Thymus (tissue), 11 donors: ENCODE measurements around the gene PSMC5. TPM values are rescaled to one million over a fixed set of nuclear protein-coding genes. Genes with fewer than 3 reads are reported as not detected.
"Not testable (repeated sequence)": the region's sequence is repeated elsewhere in the genome, so short reads cannot be mapped to it uniquely, and the experiment has no call there.

Source experiments
- DNase-seq, 9 donors: peaks; one replicate each; pipeline ENCODE4 v3.0.0-alpha.2; 2013; ENCODE audit warnings: low spot score in 9 of 9, low read depth in 6 of 9, missing footprints in 1 of 9
- H3K27ac ChIP-seq, 2 donors: one replicate each; pipeline ENCODE4 v1.5.1; 2013; ENCODE audit warnings: control low read depth in 1 of 2, low read depth in 1 of 2, low read length in 1 of 2, mild to moderate bottlenecking in 1 of 2, moderate library complexity in 1 of 2
- H3K27me3 ChIP-seq, 2 donors: one replicate each; pipeline ENCODE4 v1.5.1; 2013; ENCODE audit warnings: low read length in 1 of 2; ENCODE audit not compliant: control insufficient read depth in 2 of 2, insufficient read depth in 1 of 2
- H3K36me3 ChIP-seq, 2 donors: one replicate each; pipeline ENCODE4 v1.5.1; 2013; ENCODE audit warnings: low read length in 1 of 2, mild to moderate bottlenecking in 1 of 2, moderate library complexity in 1 of 2; ENCODE audit not compliant: control insufficient read depth in 2 of 2, insufficient read depth in 2 of 2
- H3K4me1 ChIP-seq, 2 donors: one replicate each; pipeline ENCODE4 v1.5.1; 2013; ENCODE audit warnings: low read length in 2 of 2; ENCODE audit not compliant: control insufficient read depth in 2 of 2, insufficient read depth in 2 of 2
- H3K4me3 ChIP-seq, 2 donors: one replicate each; pipeline ENCODE4 v1.5.1; 2013; ENCODE audit warnings: low read length in 2 of 2, control low read depth in 1 of 2, mild to moderate bottlenecking in 1 of 2
- H3K9me3 ChIP-seq, 2 donors: one replicate each; pipeline ENCODE4 v1.5.1; 2013; ENCODE audit warnings: low read length in 1 of 2, mild to moderate bottlenecking in 1 of 2; ENCODE audit not compliant: control insufficient read depth in 2 of 2, insufficient read depth in 1 of 2
- WGBS: extraction: QIAGEN DNeasy Blood & Tissue Kit; methylation state at CpG from one replicate; pipeline ENCODE4 v1.1.7; 2013; 5-methylcytosine and 5-hydroxymethylcytosine counted together
- polyA plus RNA-seq: library from polyadenylated mRNA; stranded (reverse); fragments of 200-250 nt; gene quantifications from one replicate; pipeline ENCODE4 v1.2.3, GENCODE V29; 2013
- total RNA-seq: library from RNA; stranded (reverse); fragments of 120-200 nt; gene quantifications from one replicate; pipeline ENCODE4 v1.2.4, GENCODE V29; 2013
- donor health status: healthy.

Gene PSMC5
- total and polyA plus RNA-seq, 2 donors = 31.7 to 179 TPM

GRCh38 chr17:63840591-63841349 lies 13.5 kb downstream of the PSMC5 start:
- peaks cover 23 to 48% of the 10 kb centered on the region in 2 donors for H3K4me1 ChIP-seq

GRCh38 chr17:63841350-63842172 lies 14.3 kb downstream of the PSMC5 start:
- Histone ChIP-seq H3K27ac (peak overlapping the region; percentile 19 to 68), H3K9me3 (no peaks in the 10 kb centered on the region), H3K4me1 (peaks cover 23 to 48% of the 10 kb centered on the region in 2 donors), H3K27me3 (no peaks in the 10 kb centered on the region), H3K4me3 (peak overlapping the region; percentile 89), H3K36me3 (peaks cover 13 to 19% of the 10 kb centered on the region in 2 donors)
- WGBS = 13% methylated on average over 26 of the region's 26 CpGs
- DNase-seq = peak in 1 of 9 donors; percentile 33

More at GRCh38 chr17:63840591-63841349, 13.5 kb downstream of the PSMC5 start:
- no peaks in the 10 kb centered on the region for H3K27me3 ChIP-seq
- H3K9me3 ChIP-seq = no peaks in the 10 kb centered on the region
- peak overlapping the region; percentile 89 for H3K4me3 ChIP-seq
- WGBS = 89% methylated on average over 4 of the region's 4 CpGs
- no peak for DNase-seq
- H3K27ac ChIP-seq = peak overlapping the region in 1 of 2 donors; percentile 32
- H3K36me3 ChIP-seq = peaks cover 19 to 26% of the 10 kb centered on the region in 2 donors

- Histone ChIP-seq H3K36me3 (peaks cover 8 to 13% of the 10 kb centered on the region in 2 donors), H3K9me3 (no peaks in the 10 kb centered on the region), H3K27me3 (no peaks in the 10 kb centered on the region), H3K4me1 (peaks cover 23 to 48% of the 10 kb centered on the region in 2 donors), H3K27ac (peak overlapping the region; percentile 68 to 95), H3K4me3 (peak overlapping the region; percentile 89)
- no peak for DNase-seq
- WGBS = under 1% methylated on average over 36 of the region's 36 CpGs
These were observed 14.9 kb downstream of the PSMC5 start for GRCh38 chr17:63842173-63842539.

DNA sequence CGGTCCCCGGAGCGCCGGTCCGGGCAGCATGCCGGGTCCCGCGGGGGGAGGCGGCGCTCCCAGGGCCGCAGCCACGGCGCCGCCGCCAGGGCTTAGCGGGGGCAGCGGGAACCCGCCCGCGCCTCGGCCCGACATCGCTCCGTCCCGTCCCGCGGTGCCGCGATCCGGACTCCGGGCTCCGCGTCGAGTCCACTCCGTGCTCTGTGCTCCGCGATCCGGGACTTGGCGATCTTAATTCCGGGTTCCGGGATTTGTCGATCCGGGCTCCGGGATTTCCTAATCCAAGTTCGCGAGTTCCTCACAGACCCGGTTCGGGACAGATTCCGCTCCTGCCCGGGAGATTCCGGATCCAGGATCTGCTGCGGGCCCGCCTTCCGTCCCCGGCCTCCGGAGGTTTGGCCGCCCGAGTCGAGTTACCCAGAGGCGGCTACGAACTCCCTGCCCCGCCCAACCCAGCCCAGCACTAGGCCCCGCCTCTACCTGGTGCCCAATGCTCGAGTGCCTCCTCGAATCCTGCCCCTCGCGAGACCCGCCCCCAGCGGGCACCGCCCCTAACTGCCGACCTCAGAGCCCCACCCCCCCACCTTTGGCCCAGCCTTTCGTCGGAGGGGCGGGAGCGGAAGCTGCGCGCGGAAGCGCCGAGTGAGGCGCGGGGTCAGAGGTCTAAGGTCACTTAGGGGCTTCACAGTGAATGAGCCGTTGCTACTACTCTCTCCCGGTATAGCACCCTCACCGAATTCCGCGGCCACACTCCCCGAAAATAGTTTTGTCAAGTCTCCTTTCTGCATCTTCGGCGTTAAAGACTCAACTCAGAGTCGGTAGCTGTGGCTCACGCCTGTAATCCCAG lies 15.5 kb downstream of the PSMC5 start, which contains the start of gene SMARCD2:
TSS of gene SMARCD2 (minus strand) at position 146 of the 847 bp plus-strand sequence. CDS start at position 135, 11 bp downstream.
- H3K9me3 ChIP-seq = no peaks in the 10 kb centered on the region
- DNase-seq = peak; percentile 89 to 99 (median 98)
- peak within 1 kb of the TSS; percentile 95 to 98 for H3K27ac ChIP-seq
- no peaks in the 10 kb centered on the region for H3K27me3 ChIP-seq
- peaks cover 1 to 7% of the 10 kb centered on the region in 2 donors for H3K36me3 ChIP-seq
- WGBS = under 1% methylated on average over 92 of the region's 92 CpGs
- H3K4me1 ChIP-seq = peaks cover 23 to 48% of the 10 kb centered on the region in 2 donors
- peak within 1 kb of the TSS; percentile 89 to 90 for H3K4me3 ChIP-seq

GRCh38 chr17:63843387-63843888 lies 16.2 kb downstream of the PSMC5 start:
- H3K36me3 ChIP-seq, H3K27me3 ChIP-seq, H3K9me3 ChIP-seq: not testable (repeated sequence)
- H3K4me3 ChIP-seq = peak overlapping the region; percentile 89 to 90
- H3K27ac ChIP-seq = peak overlapping the region; percentile 77 to 90
- DNase-seq = peak in 1 of 9 donors; percentile 51
- H3K4me1 ChIP-seq = peaks cover 23 to 47% of the 10 kb centered on the region in 2 donors
- 4% methylated on average over 19 of the region's 19 CpGs for WGBS

GRCh38 chr17:63843910-63844677 lies 16.9 kb downstream of the PSMC5 start:
- H3K36me3 ChIP-seq = no peaks in the 10 kb centered on the region
- peaks cover 1 to 9% of the 10 kb centered on the region in 2 donors for H3K9me3 ChIP-seq
- H3K4me1 ChIP-seq = peaks cover 26 to 46% of the 10 kb centered on the region in 2 donors
- peak overlapping the region; percentile 36 to 90 for H3K27ac ChIP-seq
- WGBS = 88% methylated on average over 9 of the region's 9 CpGs
- peaks cover 0 to 2% of the 10 kb centered on the region in 2 donors for H3K27me3 ChIP-seq
- DNase-seq = no peak
- peak overlapping the region in 1 of 2 donors; percentile 89 for H3K4me3 ChIP-seq

DNA sequence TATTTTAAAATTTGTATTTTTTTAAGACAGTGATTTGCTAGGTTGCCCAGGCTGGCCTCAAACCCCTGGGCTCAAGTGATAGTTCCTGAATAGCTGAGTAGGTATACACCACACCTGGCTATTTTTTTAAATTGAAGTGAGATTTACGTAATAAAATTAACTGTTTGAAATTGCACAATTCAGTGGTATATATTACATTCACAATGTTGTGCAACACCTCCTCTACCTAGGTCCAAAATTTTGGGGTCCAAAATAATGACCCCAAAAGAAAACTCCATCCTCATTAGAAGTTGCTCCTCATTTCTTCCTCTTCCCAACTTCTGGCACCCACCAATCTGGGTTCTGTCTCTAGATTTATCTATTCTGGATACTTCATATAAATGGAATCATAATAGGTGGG lies 18.3 kb downstream of the PSMC5 start:
- H3K4me3 ChIP-seq = no peak overlapping the region
- 52% methylated on average over 1 of the region's 1 CpG for WGBS
- no peak overlapping the region for H3K27ac ChIP-seq
- H3K9me3 ChIP-seq = peaks cover 1 to 12% of the 10 kb centered on the region in 2 donors
- no peaks in the 10 kb centered on the region for H3K36me3 ChIP-seq
- H3K4me1 ChIP-seq = peaks cover 16 to 38% of the 10 kb centered on the region in 2 donors
- peaks cover 0 to 8% of the 10 kb centered on the region in 2 donors for H3K27me3 ChIP-seq
- no peak for DNase-seq
